Measurements from ENCODE around the gene FAM78A.
"Not testable (repeated sequence)": the region's sequence is repeated elsewhere in the genome, so short reads cannot be mapped to it uniquely, and the experiment has no call there.

FAM78A gene

GRCh38 chr9:131280660-131281059, 4.3 kb upstream of the FAM78A start:
- DNase-seq: no peak

DNA sequence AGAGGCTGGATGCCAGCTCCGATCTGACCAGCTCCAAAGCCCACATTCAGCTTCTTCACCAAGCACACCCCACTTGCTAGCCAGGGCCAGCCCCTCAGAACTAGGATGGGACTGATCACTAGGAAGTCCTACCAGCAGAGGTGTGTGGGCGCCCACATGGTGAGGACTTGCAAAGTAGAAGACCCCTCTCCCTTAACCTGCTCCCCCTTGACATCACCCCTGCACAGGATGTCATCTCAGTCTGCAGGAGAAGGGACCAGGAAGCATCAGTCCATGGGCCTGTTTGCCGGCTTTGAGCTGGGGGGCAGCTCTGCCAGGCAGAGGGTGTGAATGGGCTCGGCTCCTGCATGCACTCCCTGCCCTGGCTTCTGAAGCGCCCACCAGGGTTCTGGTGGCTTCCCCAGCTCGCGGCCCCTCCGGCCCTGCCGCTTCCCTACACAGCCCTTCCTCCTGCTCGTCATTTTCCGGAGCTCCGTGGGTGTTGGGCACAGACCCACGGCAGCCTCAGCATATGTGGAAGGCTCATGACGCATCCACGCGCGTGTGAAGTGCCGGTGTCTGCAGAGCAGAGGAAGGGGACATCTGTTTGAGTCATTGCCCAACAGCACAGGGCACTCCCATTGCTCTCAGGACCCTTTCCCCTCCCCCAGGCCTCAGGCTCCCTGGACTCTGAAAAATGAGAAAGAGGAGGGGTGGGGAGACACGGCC, 3.7 kb upstream of the FAM78A start:
- no peak for DNase-seq

DNA sequence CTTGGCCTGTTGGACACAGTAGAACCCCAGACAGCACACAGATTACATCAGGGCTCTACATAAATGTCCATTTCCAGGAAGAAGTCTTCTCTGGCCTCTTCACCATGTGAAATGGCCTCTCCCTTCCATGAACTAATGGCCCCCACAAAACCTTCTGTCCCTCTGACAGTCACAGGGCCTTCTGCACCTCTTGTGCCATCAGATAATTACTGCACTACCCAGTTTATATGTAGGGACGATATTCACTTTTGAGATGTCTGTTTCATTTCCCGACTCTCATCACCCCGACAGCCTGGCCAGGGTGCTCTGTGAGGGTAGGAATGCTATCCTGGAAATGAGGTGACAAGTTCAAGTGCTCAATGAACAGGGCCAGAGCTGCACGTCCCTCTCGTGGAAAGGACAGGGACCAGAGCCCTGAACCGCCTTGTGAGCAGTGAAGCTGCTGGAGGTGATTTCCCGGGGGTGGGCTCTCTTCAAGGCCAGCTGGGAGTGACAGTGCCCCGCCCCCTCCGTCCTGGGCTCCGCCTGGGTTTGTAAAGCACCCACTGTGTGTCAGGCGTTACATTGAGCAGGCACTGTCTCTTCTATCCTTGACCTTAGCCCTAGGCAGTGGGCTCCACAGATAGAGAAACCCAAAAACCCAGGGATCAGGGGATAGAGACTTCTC, 3.0 kb upstream of the FAM78A start:
- no peak for DNase-seq

DNA sequence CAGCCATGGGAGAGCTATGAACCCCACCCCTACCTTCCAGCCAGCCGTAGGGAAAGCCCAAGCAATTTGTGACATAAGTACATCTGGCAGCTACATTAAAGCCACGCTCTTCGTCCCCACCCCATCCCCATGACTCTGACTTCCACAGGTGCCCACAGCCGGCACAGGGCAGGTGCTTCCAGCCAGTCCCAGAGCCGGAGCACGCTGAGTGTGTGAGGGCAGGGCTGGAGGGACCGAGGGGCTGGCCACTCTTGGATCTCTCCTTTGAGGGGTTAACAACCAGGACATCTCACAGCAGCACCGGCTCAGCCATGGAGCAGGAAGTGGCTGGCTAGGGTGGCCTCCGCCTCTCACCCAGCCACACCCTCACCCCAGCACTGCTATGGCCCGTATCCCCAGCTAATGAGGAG, 2.4 kb upstream of the FAM78A start:
- no peak for DNase-seq

- peak; percentile 59 to 92 (median 83) for DNase-seq
These were observed 1.8 kb upstream of the FAM78A start for GRCh38 chr9:131277910-131278701.

DNA sequence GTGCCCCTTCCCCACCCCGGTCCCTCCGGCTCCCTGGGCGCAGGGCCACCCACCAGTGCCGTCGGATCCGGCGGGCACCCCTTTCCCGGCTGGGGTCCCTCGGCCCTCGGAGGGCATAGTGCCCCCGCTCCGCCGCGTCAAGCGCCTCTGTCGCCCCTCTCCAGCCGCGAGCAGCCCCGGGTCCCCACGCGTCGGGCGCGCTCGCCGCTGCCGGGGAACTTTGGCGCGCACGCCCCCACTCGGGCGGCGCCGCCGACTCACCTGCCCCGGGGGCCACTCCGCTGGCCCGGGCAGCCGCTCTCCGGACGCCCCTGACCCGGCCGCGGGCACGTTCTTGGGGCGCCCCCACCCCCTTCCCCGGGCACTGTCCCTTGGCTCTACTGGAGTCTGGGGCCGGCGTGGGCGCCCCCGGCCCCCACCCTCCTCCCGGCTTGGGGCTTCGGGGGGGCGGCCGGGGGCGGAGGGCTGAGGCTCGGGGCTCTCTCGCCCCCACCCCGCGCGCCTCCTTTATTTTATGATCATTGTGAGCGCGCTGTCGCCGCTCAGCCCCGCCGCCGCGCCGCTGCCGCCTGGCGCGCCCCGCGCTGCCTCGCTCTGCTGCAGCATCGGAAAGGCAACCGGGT, 1.1 kb upstream of the FAM78A start:
- no peak for DNase-seq

DNA sequence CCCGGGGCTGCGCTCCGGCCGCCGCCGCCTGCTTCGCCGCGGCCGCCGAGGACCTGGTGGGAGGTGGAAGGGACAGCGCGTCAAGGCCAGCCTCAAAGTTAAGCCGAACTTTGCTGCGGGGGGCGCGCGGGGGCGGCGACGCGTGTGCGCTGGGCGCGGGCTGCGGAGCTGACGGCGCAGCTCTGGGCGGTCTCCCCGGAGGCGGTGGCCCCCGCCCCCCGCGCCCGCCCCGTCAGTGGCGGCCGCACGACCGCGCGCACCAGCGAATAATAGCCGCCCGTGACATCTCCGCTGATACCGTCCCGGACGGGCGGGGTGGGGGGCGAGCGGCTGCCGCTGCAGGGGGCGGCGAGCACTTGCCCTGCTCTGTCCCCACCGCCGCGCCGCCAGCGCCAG, 579 bp upstream of the FAM78A start:
- peak in 1 of 3 experiments; percentile 33 for DNase-seq

DNA sequence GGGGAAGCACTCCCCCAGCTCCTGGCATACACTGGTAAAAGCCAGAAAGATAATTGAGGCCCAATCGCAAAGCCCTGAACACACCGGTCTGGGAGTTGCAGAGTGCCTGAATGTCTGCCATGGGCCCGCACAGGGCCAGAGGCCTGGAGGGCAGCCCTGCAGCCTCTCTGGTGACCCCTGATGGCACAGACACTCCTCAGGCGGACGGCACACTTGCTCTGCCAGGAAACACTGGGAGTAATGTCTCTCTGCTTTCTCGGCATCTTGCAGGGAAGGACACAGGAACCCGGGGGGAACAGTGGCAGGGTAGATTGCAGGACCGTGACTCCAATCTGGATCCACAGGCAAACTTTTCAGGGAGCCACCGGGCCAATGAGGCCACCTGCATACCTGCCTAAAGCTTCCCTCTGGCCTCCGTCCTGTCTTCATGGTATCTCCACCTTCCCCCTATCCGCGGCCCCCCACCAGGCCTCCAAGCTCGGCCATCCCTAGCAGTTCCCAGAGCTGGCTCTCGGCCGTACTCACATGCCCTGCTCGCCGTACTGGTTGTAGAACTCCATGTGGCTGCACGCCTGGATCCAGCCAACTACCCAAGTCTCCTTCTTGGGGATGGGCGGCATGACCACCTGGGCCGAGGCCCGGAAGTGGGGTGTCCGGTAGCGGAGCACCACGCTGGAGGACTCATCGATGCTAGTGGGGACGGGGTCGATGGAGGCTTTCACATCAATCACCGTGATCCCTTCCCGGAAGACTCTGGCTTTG, 797 bp downstream of the FAM78A start:
- no peak for DNase-seq

DNA sequence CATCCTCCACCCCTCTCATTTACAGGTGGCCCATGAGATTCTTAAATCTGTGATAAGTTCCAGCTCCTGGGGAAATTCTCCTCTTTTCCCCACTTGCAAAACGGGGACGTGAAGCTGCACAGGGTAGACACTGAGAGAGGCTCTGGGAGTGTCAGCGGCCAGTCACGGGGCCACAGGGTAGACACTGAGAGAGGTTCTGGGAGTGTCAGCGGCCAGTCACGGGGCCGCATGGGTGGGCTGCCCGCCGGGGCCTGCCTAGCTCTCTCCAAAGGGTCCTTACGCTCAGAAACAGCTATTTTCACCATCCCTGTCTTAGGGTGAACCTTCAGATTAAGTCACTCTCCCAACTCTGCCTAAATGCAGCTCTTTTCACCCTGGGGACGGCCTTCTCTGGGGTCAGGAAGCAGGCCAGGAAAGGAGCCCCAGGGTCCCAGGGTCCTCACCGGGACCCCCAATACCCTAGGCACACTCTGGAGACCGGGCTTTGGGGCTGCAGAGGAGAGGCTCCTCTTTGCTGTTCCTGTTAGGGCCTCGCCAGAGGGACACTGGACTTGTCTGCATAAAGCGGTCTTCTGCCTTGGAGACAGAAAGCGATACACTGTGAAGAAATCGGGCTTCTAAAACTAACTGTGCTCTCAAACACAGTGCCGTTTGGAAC, 1.5 kb downstream of the FAM78A start:
- DNase-seq: no peak

- no peak for DNase-seq
These were observed 2.2 kb downstream of the FAM78A start for GRCh38 chr9:131273856-131274673.

GRCh38 chr9:131273146-131273855, 3.0 kb downstream of the FAM78A start:
- no peak for DNase-seq

- DNase-seq: no peak
These were observed 4.1 kb downstream of the FAM78A start for GRCh38 chr9:131272212-131272611.

DNA sequence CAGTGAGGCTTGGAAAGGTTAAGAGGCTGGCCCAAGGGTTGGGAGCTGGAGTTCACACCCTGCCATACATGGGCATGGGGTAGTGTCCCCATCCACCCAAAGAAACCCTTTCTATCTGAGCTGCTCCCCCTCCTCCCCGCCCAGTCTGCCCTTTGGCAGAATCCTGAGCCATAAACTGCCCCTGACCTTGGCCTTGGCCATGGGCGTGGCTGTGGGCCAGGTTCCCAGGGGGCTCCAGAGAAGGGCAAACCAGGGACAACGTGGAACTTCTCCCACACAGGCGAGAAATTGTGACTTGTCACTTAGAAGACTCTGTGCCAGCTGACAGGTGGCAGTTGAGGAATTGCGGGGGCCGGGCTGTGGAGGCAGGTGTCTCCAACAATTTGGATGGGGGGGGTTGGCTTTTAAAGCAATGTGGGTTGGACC, 4.8 kb downstream of the FAM78A start:
- no peak for DNase-seq

- not testable (repeated sequence) for DNase-seq
These were observed 5.4 kb downstream of the FAM78A start for GRCh38 chr9:131271016-131271273.

DNA sequence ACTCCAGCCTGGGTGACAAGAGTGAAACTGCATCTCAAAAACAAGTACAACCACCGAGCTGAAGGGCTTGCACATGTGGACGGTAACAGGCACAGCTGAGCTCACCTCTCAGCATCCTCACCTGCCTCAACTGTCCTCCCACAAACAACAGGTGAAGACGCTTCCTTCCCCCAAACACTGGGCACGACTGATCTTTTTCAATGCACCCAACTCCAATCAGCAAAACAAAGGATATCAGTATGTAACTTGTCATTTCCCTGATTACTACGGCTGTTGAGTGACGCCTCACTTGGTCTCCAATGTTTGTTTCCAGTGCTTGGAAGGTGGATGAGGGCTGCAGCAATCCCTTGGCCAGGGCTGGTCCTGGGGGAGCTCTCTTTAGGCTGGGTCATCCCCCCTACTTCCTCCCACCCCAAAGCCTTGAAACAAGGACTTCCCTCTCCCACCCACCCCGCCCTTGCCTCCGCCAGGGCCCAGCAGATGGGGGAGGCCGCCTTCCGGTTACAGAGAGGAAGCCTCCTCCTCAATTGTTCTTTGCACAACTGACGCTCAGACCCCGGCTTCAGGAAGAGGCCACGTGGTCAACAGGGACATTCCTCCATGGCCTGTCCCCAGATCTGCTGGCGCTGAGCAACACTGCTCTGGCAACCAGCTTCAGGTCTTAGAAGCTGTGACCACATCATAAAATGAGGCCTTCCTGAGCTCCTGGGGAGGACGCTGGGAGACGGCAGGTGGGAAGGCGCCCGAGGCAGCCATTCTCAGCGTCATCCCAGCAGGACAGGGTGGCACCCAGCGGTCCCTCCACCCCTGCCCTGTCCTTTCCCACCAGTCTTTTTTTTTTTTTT, 5.9 kb downstream of the FAM78A start:
- peak in 1 of 3 experiments; percentile 10 for DNase-seq

DNA sequence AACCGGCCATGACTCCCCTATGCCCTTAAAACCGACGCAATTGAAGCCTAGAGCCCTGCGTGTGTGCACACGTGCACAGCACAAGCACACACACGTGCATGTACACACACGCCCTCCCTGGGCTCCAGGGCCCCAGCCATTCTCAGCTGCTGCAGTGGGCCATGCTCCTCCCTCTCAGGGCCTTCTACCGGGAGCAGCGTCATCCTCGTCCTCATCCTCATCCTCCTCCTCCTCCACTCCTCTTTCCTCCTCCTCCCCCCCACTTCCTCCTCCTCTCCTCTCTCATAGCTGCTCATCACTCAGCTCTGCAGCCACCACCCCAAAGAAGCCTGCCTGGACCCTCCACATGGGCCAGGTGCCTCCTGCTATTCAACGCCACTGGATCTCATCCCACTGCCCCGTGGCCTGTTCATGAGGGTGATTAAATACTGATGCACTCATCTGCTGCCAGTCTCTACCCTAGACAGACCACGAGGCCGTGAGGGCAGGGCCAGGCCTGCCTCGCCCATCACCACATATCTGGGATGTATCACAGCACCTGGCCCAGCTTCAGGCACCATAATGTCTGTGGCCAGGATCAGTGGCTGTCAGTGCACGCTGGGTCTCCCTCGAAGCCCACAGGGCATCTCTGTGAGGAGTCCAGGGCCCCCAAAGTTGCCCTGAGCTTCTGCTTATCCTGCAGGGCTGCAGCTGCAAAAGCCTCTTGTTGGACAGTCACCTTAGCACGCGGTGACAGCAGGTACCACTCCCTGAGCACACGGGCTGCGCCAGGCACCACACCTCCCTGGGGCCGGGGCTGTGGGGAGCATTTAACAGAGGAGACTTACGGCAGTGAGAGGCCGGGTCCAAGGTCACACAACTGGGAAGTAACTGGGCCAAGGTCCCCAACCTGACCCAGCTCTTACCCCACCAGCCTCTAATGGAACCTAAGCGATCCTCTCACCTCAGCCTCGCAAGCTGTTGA, 9.8 kb downstream of the FAM78A start:
- DNase-seq: no peak

DNA sequence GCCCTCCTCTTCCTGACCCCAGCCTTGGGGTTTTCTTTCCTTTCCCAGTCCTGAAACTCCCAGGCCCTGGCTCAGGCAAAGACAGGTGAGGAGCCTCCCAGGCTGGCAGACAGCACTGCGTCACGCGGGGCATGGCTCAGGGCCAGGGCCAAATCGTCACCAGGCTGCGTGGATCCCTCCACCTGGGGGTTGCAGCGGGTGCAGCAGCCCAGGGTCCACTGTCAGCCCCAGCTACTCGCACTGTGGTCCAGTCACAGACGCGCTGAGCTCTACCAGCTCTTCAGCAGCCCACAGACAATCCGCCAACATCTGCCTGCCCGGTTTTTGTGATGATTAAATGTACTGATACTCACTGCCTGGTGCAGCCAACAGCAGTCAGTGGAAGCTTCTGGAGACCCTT, 12.1 kb downstream of the FAM78A start:
- DNase-seq: no peak

- no peak for DNase-seq
These were observed 12.6 kb downstream of the FAM78A start for GRCh38 chr9:131263701-131264100.

GRCh38 chr9:131263033-131263343, 13.3 kb downstream of the FAM78A start:
- not testable (repeated sequence) for DNase-seq
